ENCODE measurements around the gene TOMM7.

TOMM7 gene

DNA sequence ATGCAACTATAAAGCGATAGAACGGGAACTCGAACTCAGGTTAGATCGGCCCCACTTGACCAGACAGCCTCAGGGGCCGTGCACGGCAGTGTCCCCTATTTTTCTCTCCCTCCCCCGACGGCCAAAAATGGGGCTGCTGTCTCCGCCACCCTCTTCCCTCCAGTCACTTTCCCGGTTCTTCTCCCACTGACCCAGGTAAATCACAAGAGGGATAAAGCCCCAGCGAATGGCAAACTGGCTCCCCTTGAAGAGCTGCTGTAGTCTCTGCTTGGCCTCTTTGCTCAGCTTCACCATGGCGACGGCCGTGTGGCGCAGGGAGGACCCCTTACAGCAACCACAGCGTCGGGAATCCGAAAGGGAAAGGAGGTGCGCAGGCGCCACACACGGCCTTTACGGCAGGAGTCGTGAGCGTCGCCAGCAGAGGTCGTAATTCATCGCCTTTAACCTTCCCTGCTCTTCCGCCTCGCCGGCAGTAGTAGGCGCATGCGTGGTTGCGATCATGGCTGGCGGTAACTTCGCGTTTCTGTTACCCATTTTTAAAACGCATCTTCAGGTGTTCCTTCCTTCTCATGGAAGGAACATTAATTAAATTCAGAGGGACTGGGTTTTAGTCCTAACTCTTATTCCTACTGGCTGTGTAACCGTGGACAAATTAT, at the start of gene TOMM7:
TSS of gene TOMM7 (minus strand) at position 364 of the 656 bp plus-strand sequence. CDS start at position 294, 70 bp downstream.
- peak within 1 kb of the TSS; percentile 82 for H3K4me3 ChIP-seq (ENCODE audit: low read depth, low read length)
- DNase-seq (ENCODE audit: low read depth): peak; percentile 94
- in situ Hi-C loops (cut with HindIII; ENCODE audit: low sequenced_read_pairs): no loop called here
- TF ChIP-seq, protein P1, sequence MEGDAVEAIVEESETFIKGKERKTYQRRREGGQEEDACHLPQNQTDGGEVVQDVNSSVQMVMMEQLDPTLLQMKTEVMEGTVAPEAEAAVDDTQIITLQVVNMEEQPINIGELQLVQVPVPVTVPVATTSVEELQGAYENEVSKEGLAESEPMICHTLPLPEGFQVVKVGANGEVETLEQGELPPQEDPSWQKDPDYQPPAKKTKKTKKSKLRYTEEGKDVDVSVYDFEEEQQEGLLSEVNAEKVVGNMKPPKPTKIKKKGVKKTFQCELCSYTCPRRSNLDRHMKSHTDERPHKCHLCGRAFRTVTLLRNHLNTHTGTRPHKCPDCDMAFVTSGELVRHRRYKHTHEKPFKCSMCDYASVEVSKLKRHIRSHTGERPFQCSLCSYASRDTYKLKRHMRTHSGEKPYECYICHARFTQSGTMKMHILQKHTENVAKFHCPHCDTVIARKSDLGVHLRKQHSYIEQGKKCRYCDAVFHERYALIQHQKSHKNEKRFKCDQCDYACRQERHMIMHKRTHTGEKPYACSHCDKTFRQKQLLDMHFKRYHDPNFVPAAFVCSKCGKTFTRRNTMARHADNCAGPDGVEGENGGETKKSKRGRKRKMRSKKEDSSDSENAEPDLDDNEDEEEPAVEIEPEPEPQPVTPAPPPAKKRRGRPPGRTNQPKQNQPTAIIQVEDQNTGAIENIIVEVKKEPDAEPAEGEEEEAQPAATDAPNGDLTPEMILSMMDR (IDR thresholded peaks at IDR 0.05; ENCODE audit: low read depth, low read length, missing control alignments): peak; percentile 32

DNA sequence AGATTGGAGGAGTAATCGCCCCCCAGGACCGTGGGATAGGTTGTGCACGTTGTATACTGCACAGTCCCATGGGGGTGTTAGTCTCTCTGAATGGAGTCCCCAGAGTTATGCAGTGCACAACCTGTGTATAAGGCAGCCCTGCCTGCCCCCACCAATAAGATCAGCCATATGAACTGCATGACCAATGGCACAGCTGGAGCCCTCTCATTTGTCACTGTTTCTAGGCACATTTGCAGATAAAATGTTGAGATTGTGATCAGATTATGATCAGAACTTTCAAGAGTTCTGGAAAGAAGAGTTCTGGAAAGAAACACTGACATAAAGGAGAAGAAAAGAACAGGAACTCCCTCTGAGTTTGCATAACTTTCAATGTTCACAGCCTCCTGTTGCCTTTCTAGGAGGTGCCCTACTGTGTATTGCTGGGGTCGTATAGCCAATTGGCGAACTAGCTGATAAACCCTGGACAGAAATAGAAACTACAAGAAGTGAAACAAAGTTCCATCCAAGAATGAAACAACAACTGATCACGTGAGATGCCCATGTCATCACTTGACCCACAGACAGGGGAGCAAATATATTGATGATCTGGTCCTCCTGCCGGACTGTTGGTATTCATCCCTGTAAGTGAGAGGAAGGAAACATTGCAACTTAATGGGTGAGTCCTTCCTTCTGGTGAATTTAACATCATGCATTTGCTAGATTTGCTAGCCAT, 49.6 kb upstream of the TOMM7 start:
- in situ Hi-C loops (cut with HindIII; ENCODE audit: low sequenced_read_pairs): loop anchor here (25.0 kb wide), 1 partner anchor 115 kb away; no protein-coding TSS in a partner anchor
- TF ChIP-seq, protein P1 (IDR thresholded peaks at IDR 0.05; ENCODE audit: low read depth, low read length, missing control alignments): no peak

GRCh38 chr7:22871661-22872060, 49.0 kb upstream of the TOMM7 start:
- H3K4me3 ChIP-seq (ENCODE audit: low read depth, low read length): no peak overlapping the region
- DNase-seq (ENCODE audit: low read depth): no peak
- TF ChIP-seq, protein P1 (IDR thresholded peaks at IDR 0.05; ENCODE audit: low read depth, low read length, missing control alignments): no peak
- in situ Hi-C loops (cut with HindIII; ENCODE audit: low sequenced_read_pairs): loop anchor here (25.0 kb wide), 1 partner anchor 116 kb away; no protein-coding TSS in a partner anchor

More for the DNA sequence above, 49.6 kb upstream of the TOMM7 start:
- no peak overlapping the region for H3K4me3 ChIP-seq (ENCODE audit: low read depth, low read length)
- no peak for DNase-seq (ENCODE audit: low read depth)

DNA sequence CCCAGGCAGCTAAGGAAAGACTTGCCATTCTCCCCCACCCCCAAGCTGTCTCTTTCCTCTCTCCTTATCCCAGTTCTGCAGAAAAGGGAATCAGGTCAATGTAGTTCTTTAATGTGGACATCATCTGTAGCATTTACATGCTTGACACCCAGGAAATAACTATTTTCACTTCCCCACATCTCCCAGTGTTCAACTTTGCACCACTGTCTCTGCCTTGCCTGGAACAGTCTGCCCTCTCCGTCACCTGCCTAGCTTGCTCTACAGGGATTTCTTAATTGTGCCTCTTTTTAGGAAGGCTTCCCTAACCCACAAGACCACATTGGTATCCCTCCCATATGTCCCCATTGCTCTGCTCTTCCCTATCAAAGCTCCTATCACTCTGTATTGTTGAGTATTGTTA, 45.9 kb upstream of the TOMM7 start:
- no peak for DNase-seq (ENCODE audit: low read depth)
- in situ Hi-C loops (cut with HindIII; ENCODE audit: low sequenced_read_pairs): loop anchor here (25.0 kb wide), 1 partner anchor 119 kb away; no protein-coding TSS in a partner anchor
- TF ChIP-seq, protein P1 (IDR thresholded peaks at IDR 0.05; ENCODE audit: low read depth, low read length, missing control alignments): no peak
- no peak overlapping the region for H3K4me3 ChIP-seq (ENCODE audit: low read depth, low read length)

- no peak for DNase-seq (ENCODE audit: low read depth)
- in situ Hi-C loops (cut with HindIII; ENCODE audit: low sequenced_read_pairs): loop anchor here (25.0 kb wide), 1 partner anchor 120 kb away; no protein-coding TSS in a partner anchor
These were observed 44.9 kb upstream of the TOMM7 start for GRCh38 chr7:22867589-22867988.

DNA sequence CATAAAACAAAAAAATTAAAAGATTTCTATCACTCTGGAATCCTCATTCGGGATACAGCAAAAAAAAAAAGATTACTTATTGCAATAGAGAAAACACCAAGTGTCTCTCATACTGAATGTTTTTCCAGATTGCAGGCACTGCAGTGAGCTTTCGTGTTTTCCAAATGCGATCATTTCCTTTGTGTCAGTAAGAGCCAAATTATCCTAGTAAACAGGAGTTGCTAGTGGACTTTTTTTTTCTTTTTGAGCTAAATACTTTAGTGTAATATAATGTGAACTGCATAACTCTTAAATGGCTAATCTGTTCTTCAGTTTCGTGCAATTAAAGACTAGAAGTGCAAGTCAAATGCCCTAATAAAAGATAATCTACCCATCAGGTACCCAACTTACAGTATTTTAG, 44.4 kb upstream of the TOMM7 start:
- in situ Hi-C loops (cut with HindIII; ENCODE audit: low sequenced_read_pairs): loop anchor here (25.0 kb wide), 1 partner anchor 120 kb away; no protein-coding TSS in a partner anchor
- H3K4me3 ChIP-seq (ENCODE audit: low read depth, low read length): no peak overlapping the region
- no peak for DNase-seq (ENCODE audit: low read depth)
- TF ChIP-seq, protein P1 (IDR thresholded peaks at IDR 0.05; ENCODE audit: low read depth, low read length, missing control alignments): no peak

More at GRCh38 chr7:22867589-22867988, 44.9 kb upstream of the TOMM7 start:
- H3K4me3 ChIP-seq (ENCODE audit: low read depth, low read length): no peak overlapping the region
- TF ChIP-seq, protein P1 (IDR thresholded peaks at IDR 0.05; ENCODE audit: low read depth, low read length, missing control alignments): no peak
